ENCODE results near the gene HAVCR2. TPM values are rescaled to one million over a fixed set of nuclear protein-coding genes. Genes with fewer than 3 reads are reported as not detected.

The HAVCR2 gene
- polyA plus RNA-seq, 1 donor from 2014 or later: 1.1 TPM

DNA sequence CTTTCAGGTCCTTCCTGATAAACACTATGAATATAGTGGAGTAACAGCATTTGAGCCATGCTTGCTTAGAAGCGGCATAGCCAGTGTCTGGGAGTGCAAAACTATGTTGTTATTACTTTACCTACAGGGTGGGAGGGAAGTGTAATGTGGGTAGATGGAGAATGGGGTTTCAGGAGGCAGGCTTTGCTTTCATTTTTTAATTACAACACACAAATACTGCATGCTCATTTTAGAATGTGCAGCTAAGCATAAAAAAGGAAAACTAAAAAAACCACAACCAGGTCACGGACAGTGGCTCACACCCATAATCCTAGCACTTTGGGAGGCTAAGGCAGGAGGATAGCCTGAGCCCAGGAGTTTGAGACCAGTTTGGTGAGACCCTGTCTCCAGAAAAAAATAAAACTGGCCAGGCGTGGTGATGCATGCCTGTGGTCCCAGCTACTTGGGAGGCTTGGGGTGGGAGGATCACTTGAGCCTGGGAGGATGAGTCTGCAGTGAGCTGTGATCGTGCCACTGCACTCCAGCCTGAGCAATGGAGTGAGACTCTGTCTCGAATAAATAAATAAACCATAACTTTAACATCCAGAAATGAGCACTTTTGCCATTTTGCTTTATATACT lies 70.2 kb downstream of the HAVCR2 start:
- H3F3A ChIP-seq (ENCODE audit: insufficient read depth, low read length, poor library complexity, severe bottlenecking): no peaks in the 10 kb centered on the region
- no peaks in the 10 kb centered on the region for H3K9me2 ChIP-seq (ENCODE audit: insufficient read depth, low read length)
- H3K27me3 ChIP-seq (ENCODE audit: insufficient read depth, low read depth, low read length): no peaks in the 10 kb centered on the region
- no peaks in the 10 kb centered on the region for H3K79me2 ChIP-seq (replicated peaks; ENCODE audit: insufficient read depth, low read length)
- no peak overlapping the region for H3K4me3 ChIP-seq (ENCODE audit: low read length)
- no peaks in the 10 kb centered on the region for H3K36me3 ChIP-seq (ENCODE audit: insufficient read depth, low read length)
- no peaks in the 10 kb centered on the region for H4K20me1 ChIP-seq (ENCODE audit: insufficient read depth)
- no peak overlapping the region for H3K4me2 ChIP-seq (ENCODE audit: low read length)
- no peak overlapping the region for H3K9ac ChIP-seq (ENCODE audit: low read length)
- TF ChIP-seq EZH2 (IDR thresholded peaks at IDR 0.05; ENCODE audit: borderline replicate concordance, insufficient read depth, low read length, poor library complexity, severe bottlenecking) (no peak), SMC3 (conservative IDR thresholded peaks at IDR 0.05; ENCODE audit: poor library complexity) (no peak), TAF1 (IDR thresholded peaks at IDR 0.05; ENCODE audit: low read depth) (no peak), POLR2AphosphoS5 (IDR thresholded peaks at IDR 0.05) (no peak), MXI1 (conservative IDR thresholded peaks at IDR 0.05; ENCODE audit: poor library complexity, severe bottlenecking) (no peak), RAD21 (conservative IDR thresholded peaks at IDR 0.05) (no peak), EP300 (conservative IDR thresholded peaks at IDR 0.05; ENCODE audit: poor library complexity, severe bottlenecking) (no peak)
- TF ChIP-seq, protein P1, sequence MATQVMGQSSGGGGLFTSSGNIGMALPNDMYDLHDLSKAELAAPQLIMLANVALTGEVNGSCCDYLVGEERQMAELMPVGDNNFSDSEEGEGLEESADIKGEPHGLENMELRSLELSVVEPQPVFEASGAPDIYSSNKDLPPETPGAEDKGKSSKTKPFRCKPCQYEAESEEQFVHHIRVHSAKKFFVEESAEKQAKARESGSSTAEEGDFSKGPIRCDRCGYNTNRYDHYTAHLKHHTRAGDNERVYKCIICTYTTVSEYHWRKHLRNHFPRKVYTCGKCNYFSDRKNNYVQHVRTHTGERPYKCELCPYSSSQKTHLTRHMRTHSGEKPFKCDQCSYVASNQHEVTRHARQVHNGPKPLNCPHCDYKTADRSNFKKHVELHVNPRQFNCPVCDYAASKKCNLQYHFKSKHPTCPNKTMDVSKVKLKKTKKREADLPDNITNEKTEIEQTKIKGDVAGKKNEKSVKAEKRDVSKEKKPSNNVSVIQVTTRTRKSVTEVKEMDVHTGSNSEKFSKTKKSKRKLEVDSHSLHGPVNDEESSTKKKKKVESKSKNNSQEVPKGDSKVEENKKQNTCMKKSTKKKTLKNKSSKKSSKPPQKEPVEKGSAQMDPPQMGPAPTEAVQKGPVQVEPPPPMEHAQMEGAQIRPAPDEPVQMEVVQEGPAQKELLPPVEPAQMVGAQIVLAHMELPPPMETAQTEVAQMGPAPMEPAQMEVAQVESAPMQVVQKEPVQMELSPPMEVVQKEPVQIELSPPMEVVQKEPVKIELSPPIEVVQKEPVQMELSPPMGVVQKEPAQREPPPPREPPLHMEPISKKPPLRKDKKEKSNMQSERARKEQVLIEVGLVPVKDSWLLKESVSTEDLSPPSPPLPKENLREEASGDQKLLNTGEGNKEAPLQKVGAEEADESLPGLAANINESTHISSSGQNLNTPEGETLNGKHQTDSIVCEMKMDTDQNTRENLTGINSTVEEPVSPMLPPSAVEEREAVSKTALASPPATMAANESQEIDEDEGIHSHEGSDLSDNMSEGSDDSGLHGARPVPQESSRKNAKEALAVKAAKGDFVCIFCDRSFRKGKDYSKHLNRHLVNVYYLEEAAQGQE (IDR thresholded peaks at IDR 0.05; ENCODE audit: borderline replicate concordance): no peak
- TF ChIP-seq, protein P2, sequence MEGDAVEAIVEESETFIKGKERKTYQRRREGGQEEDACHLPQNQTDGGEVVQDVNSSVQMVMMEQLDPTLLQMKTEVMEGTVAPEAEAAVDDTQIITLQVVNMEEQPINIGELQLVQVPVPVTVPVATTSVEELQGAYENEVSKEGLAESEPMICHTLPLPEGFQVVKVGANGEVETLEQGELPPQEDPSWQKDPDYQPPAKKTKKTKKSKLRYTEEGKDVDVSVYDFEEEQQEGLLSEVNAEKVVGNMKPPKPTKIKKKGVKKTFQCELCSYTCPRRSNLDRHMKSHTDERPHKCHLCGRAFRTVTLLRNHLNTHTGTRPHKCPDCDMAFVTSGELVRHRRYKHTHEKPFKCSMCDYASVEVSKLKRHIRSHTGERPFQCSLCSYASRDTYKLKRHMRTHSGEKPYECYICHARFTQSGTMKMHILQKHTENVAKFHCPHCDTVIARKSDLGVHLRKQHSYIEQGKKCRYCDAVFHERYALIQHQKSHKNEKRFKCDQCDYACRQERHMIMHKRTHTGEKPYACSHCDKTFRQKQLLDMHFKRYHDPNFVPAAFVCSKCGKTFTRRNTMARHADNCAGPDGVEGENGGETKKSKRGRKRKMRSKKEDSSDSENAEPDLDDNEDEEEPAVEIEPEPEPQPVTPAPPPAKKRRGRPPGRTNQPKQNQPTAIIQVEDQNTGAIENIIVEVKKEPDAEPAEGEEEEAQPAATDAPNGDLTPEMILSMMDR (IDR thresholded peaks at IDR 0.05; ENCODE audit: poor library complexity, severe bottlenecking): no peak
- H2AFZ ChIP-seq (ENCODE audit: low read depth, low read length): no peak overlapping the region
- H3K27ac ChIP-seq (ENCODE audit: low read length): no peak overlapping the region
- no peaks in the 10 kb centered on the region for H3K9me3 ChIP-seq (ENCODE audit: low read length)

Other genes starting within 250 kb of the HAVCR2 start
- not detected in 2 replicates for gene TIMD4, start 145.8 kb downstream of the HAVCR2 start, polyA plus RNA-seq
- not detected in 2 replicates for gene HAVCR1, start 49.9 kb downstream of the HAVCR2 start, polyA plus RNA-seq
- gene MED7, start 33.8 kb upstream of the HAVCR2 start, polyA plus RNA-seq: 25.4 and 27.2 TPM in 2 replicates
- gene GARIN3, start 57.2 kb upstream of the HAVCR2 start, polyA plus RNA-seq: not detected in 2 replicates
- not detected in 2 replicates for gene ITK, start 71.8 kb upstream of the HAVCR2 start, polyA plus RNA-seq
- gene CYFIP2, start 157.1 kb upstream of the HAVCR2 start, polyA plus RNA-seq: 59.7 and 65.1 TPM in 2 replicates